Activated T-helper 1 cell treated with anti-CD3 and anti-CD28 coated beads, Interleukin-2, amount 50 U/mL, for 16 hours (primary cell): ENCODE data around the gene SVEP1.
"Not testable (repeated sequence)": the region's sequence is repeated elsewhere in the genome, so short reads cannot be mapped to it uniquely, and the experiment has no call there.

Experiments used
- DNase-seq, 2 donors: peaks; one replicate each; pipeline ENCODE4 v3.0.0-alpha.2; 2020; ENCODE audit warnings: low read depth in 1 of 2, low spot score in 1 of 2

SVEP1 gene

GRCh38 chr9:110447476-110447875 is 132.1 kb downstream of the SVEP1 start:
- DNase-seq, result no peak

- no peak for DNase-seq
Observed at GRCh38 chr9:110446171-110446570, 133.4 kb downstream of the SVEP1 start.

- no peak for DNase-seq
Observed at GRCh38 chr9:110444911-110445310, 134.6 kb downstream of the SVEP1 start.

DNA sequence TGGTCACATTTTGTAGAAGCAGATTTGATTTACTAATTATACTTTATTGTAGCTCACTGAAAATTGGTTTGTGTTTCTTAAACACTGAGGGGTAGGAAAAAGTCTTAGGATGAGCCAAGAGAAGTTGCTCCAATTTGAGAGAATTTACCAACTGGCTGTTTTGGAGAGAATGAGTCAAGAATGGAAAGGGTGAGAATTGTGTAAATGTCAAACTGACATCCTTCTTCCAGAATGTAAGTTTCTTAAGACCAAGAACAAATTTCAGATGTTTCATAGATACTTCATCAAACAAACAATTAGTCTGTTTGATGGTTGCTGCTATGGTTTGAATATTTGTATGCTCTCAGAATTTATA is 135.7 kb downstream of the SVEP1 start:
- DNase-seq, result no peak

GRCh38 chr9:110443146-110443865 is 136.2 kb downstream of the SVEP1 start:
- no peak for DNase-seq

- no peak for DNase-seq
Observed at GRCh38 chr9:110440796-110441195, 138.7 kb downstream of the SVEP1 start.

- no peak for DNase-seq
Observed at GRCh38 chr9:110440172-110440571, 139.4 kb downstream of the SVEP1 start.

DNA sequence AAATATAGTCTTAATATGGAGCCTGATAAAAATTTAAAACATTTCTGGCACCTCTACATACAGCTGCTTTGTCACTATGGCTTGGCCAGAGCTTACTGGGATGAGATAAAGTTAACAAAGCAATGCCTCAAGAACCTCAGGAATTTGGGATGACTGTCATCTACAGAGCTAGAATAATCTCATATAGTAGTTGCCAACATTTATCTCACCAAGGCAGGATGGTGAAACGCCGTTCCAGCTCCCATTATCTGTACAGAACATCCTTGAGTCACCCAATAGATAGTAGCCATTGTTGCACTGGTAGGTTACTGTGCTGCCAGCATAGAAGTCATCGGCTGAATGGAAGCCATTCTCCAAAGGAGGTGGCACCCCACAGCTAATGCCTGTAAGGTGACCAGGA is 147.3 kb downstream of the SVEP1 start:
- no peak for DNase-seq

GRCh38 chr9:110429453-110429852 is 150.1 kb downstream of the SVEP1 start:
- no peak for DNase-seq

DNA sequence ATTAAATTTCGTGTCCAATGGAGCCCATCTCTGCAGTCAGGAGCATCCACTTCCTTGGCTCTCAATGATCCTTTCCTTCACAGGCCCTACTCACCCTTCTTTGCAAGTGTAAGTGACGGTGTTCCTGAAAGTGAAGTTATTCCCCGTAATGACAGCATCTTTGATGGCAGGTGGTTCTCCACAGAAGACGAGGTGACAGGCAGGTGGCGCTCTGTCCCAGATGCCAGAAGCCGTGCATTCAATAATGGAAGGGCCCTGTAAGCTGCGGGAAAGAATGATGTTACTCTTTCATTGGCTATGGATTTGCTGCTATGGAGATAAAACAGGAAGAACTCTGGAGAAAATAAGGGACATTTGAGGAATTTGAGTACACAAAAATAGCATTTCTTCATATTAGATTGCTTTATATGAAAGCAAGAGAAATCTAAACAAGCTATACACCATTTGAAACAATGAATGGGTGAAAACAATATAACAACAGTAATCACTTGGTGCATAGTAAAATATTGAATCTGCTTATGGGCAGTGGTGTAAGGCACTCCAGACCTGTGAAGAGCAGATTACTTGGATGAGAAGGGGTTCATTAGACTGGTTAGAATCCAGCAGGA is 151.9 kb downstream of the SVEP1 start:
- DNase-seq, result no peak

DNA sequence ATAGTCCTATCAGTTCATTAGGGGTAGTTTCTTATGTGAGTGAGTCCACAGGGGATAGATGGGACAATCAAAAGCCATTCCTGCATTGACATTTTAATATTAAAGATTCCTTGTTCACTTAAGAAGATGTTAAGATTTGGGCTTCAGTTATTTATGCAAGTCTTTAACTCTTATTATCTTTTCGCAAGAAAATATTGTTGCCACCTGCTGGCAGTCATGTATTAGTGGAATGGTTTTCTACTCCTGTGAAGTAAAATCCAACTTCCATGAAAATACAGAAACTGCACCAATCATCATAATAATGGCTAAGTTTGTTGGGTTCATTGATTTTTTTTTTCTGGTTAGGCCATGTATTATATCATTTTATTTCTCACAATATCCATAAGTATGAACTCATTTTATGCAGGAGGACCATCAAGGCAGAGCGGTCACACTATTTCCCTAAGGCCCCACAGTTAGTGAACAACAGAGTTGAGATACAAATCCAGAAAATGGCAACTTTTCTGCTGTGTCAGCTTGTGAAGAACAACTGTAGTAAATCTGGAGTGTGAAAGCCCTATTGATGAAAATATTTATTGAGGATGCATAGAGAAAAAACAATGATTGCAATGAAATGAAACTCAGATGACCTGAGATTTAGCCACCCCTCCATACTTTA is 153.4 kb downstream of the SVEP1 start:
- no peak for DNase-seq

DNA sequence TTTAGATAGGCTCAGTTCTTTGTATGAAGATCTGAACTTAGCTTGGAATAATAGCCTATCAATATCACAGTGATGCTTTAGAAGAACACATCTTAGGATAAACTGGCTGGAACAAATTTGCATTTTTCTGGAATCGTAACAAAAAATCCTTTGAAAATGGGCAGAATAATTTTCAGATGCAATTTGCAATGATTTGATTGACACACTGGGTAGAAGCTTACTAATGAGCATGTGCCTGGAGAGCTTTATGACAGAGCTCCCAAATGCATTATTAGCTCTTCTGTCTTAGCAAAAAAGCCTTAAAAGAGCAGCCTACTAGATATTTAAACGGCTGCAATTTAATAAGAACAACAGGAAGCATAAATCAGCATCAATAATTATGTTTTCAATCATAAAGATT is 165.1 kb downstream of the SVEP1 start:
- no peak for DNase-seq

- no peak for DNase-seq
Observed at GRCh38 chr9:110410961-110411360, 168.6 kb downstream of the SVEP1 start.

DNA sequence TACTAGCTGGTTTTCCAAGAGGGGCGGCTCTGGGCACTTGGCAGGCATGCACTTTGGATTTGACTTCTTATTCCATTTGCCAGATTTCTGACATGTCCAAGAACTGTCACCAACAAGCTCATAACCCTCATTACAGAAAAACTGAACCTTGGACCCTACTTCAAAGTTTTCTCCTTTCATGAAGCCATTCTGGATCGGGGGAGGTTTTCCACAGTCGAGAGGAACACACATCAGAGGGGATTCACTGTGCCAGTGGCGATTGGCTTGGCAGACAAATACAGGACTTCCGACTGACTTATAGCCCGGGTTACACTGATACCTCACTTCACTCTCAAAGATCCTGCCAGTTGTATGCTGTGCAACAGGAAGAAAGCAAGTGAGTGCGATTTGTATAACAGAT is 170.9 kb downstream of the SVEP1 start:
- no peak for DNase-seq

DNA sequence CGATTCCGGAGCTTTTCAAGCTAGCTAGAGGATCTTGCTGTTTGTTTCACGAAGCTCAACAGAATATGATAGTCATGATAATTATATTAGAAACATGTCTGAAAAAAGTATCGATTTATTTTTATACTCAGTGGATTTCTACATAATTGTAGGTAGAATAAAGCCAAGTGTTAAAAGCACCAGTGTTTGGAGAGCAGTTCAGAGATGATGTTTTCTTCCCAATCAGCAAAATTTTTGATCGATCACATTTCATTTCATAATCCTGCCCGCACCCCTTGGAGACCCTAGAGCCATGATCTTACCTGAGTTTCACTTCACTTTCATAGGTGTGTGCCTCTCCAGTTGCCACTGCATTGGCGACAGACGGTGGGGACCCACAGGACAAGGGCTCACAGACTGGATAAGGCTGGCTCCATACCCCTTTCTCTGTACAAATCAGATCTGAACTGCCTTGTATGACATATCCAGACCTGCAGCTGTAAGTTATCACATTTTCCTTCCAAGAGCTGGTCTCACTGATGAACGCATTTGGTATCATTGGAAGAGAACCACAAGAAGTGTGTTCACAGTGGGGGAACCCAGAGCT is 173.6 kb downstream of the SVEP1 start:
- DNase-seq, result no peak

GRCh38 chr9:110404473-110404872 is 175.1 kb downstream of the SVEP1 start:
- no peak for DNase-seq

DNA sequence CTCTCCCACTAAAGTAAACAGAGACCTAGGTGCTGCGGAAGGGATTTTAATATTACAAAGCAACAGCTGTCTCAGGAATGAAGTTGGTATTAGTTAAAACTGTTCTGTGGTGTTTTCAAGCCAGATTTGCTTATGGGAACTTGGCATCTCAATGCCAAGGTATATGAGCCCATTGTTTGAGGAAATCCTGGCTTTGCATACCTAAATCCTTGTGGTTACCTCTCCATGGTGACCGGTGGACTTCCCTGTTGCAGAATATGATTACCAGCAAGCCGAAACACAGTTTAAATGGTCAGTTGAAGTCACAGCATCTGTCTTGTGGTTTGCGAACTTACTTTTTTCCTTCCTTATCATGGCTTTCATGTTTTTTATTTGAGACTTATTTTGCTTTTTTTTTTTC is 179.6 kb downstream of the SVEP1 start:
- no peak for DNase-seq

GRCh38 chr9:110398992-110399391 is 180.5 kb downstream of the SVEP1 start:
- not testable (repeated sequence) for DNase-seq

GRCh38 chr9:110391826-110392485 is 187.6 kb downstream of the SVEP1 start:
- no peak for DNase-seq

DNA sequence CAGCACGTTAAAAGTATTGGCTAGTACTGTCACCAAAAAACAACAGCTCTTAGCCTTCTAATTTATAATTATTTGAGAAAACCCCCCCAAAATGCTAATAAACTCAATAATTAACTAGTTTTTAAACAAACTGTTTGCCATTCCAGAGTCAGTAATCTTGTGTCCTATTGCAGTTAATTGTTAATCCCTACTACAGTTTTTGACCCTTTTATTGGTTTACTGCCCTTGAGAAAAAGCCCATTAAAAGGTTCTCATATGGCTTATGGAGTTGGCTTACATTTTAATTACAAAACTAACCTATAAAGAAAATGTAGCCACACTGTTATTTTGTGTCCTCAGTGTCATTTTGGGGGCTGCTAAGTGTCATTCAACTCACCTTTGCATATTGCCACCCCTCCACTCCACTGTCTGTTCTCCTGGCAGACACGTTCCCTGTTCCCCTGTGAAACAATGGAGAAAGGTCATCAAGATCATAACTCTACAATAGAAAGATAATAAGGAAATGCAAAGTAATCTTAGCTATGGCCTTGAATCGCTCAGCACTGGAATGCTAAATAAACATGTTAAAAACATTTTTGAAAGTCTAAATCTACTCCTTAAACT is 190.3 kb downstream of the SVEP1 start:
- no peak for DNase-seq

- DNase-seq, result no peak
Observed at GRCh38 chr9:110383491-110383890, 196.1 kb downstream of the SVEP1 start.
